HepG2 (cell line): ENCODE measurements around the gene DCAKD. TPM values are rescaled to one million over a fixed set of nuclear protein-coding genes. Genes with fewer than 3 reads are reported as not detected.
A peak's percentile ranks its signal among the peaks of the same experiment; 100 is the strongest.

Experiments
- ETV6 ChIP-seq: sonication (generic); formaldehyde crosslinking; conservative IDR thresholded peaks from 2 replicates; pipeline ENCODE4 v1.4.0; 2020; ENCODE audit warnings: missing genetic modification reagents
- FOXA1 ChIP-seq, 2 experiments: fragments of 450-650 bp in 1 of 2; sonication (generic) in 1 of 2; formaldehyde crosslinking in 1 of 2; IDR thresholded peaks; 2 replicates each; pipeline versions ENCODE4 v1.4.0 to v1.6.1; 2016 to 2020; ENCODE audit warnings: missing genetic modification reagents in 1 of 2
- HDAC2 ChIP-seq: sonication (generic); formaldehyde crosslinking; IDR thresholded peaks from 2 replicates; pipeline ENCODE4 v1.4.0; 2020; ENCODE audit warnings: missing genetic modification reagents
- HNRNPH1 ChIP-seq: fragments of 200-400 bp; formaldehyde crosslinking; optimal IDR thresholded peaks from 2 replicates; pipeline ENCODE3; 2017; ENCODE audit warnings: mild to moderate bottlenecking, low read depth, low read length
- HNRNPL ChIP-seq: fragments of 200-400 bp; formaldehyde crosslinking; IDR thresholded peaks from 2 replicates; pipeline ENCODE4 v1.6.1; 2017; ENCODE audit warnings: mild to moderate bottlenecking, low read depth, low read length
- IKZF4 ChIP-seq: sonication (generic); formaldehyde crosslinking; IDR thresholded peaks from 2 replicates; pipeline ENCODE4 v1.5.1; 2020; ENCODE audit warnings: borderline replicate concordance, mild to moderate bottlenecking, low read depth, missing genetic modification reagents; ENCODE audit errors: not compliant biosample characterization
- LRRFIP1 ChIP-seq: sonication (generic); formaldehyde crosslinking; conservative IDR thresholded peaks from 2 replicates; pipeline ENCODE4 v1.4.0; 2020; ENCODE audit warnings: missing genetic modification reagents
- MAF1 ChIP-seq: sonication (generic); formaldehyde crosslinking; IDR thresholded peaks from 2 replicates; pipeline ENCODE4 v1.5.0; 2020; ENCODE audit warnings: missing genetic modification reagents, borderline replicate concordance
- MTERF4 ChIP-seq: sonication (generic); formaldehyde crosslinking; IDR thresholded peaks from 2 replicates; pipeline ENCODE4 v1.8.0; 2023; ENCODE audit warnings: mild to moderate bottlenecking, missing genetic modification reagents
- SP140L ChIP-seq: sonication (generic); formaldehyde crosslinking; IDR thresholded peaks from 2 replicates; pipeline ENCODE4 v1.4.0; 2020; ENCODE audit warnings: missing genetic modification reagents, borderline replicate concordance
- SP5 ChIP-seq: IDR thresholded peaks from 2 replicates; pipeline ENCODE4 v1.6.1; 2016; ENCODE audit warnings: low read depth, borderline replicate concordance
- SPEN ChIP-seq: sonication (generic); formaldehyde crosslinking; IDR thresholded peaks from 2 replicates; pipeline ENCODE4 v1.5.1; 2020; ENCODE audit warnings: low read depth, mild to moderate bottlenecking, missing genetic modification reagents
- STAG1 ChIP-seq: sonication (generic); formaldehyde crosslinking; IDR thresholded peaks from 2 replicates; pipeline ENCODE4 v1.4.0; 2020; ENCODE audit warnings: missing genetic modification reagents
- TEAD3 ChIP-seq: optimal IDR thresholded peaks from 2 replicates; pipeline ENCODE3; 2016; ENCODE audit warnings: borderline replicate concordance
- TEF ChIP-seq: sonication (generic); formaldehyde crosslinking; IDR thresholded peaks from 2 replicates; pipeline ENCODE4 v1.5.0; 2020; ENCODE audit warnings: missing genetic modification reagents
- UBTF ChIP-seq: sonication (generic); formaldehyde crosslinking; IDR thresholded peaks from 2 replicates; pipeline ENCODE4 v1.4.0; 2020; ENCODE audit warnings: mild to moderate bottlenecking, missing genetic modification reagents
- ZBTB8A ChIP-seq: sonication (generic); formaldehyde crosslinking; IDR thresholded peaks from 2 replicates; pipeline ENCODE4 v1.4.0; 2020; ENCODE audit warnings: mild to moderate bottlenecking, low read depth, missing genetic modification reagents, borderline replicate concordance
- ZFP90 ChIP-seq: sonication (generic); formaldehyde crosslinking; IDR thresholded peaks from 2 replicates; pipeline ENCODE4 v1.8.0; 2022; ENCODE audit warnings: missing genetic modification reagents, mild to moderate bottlenecking, inconsistent platforms, borderline replicate concordance
- ZMYM4 ChIP-seq: sonication (generic); formaldehyde crosslinking; IDR thresholded peaks from 2 replicates; pipeline ENCODE4 v1.8.1; 2023; ENCODE audit warnings: mild to moderate bottlenecking, missing genetic modification reagents
- ZNF512 ChIP-seq: sonication (generic); formaldehyde crosslinking; IDR thresholded peaks from 2 replicates; pipeline ENCODE4 v1.4.0; 2020; ENCODE audit warnings: mild to moderate bottlenecking, missing genetic modification reagents
- ZNF709 ChIP-seq: sonication (generic); formaldehyde crosslinking; IDR thresholded peaks from 2 replicates; pipeline ENCODE4 v1.5.0; 2020; ENCODE audit warnings: mild to moderate bottlenecking, missing genetic modification reagents
- ZNF768 ChIP-seq: sonication (generic); formaldehyde crosslinking; IDR thresholded peaks from 2 replicates; pipeline ENCODE4 v1.4.0; 2020; ENCODE audit warnings: missing genetic modification reagents
- ZNF878 ChIP-seq: sonication (generic); formaldehyde crosslinking; IDR thresholded peaks from 2 replicates; pipeline ENCODE4 v1.8.1; 2023; ENCODE audit warnings: mild to moderate bottlenecking, missing genetic modification reagents, moderate library complexity
- polyA plus RNA-seq, 8 experiments: library from polyadenylated mRNA; depleted of rRNA in 3 of 8; stranded (reverse) in 7 of 8; unstranded in 1 of 8; fragments of >200 nt; fragmentation: Illumina TruSeq in 4 of 8; extraction: Trizol in 4 of 8; gene quantifications; 2 replicates each; pipeline versions ENCODE4 v1.2.1 to v1.2.3, GENCODE V29; 2011 to 2016; ENCODE audit warnings: low read depth in 4 of 8, missing spikeins in 1 of 8, mixed read lengths in 1 of 8; ENCODE audit not compliant: insufficient read depth in 1 of 8
- total RNA-seq, 5 experiments: library from RNA; depleted of rRNA; stranded (reverse); fragments of >200 nt; fragmentation: Illumina TruSeq; extraction: Trizol; gene quantifications; 2 replicates each; pipeline ENCODE4 v1.2.3, GENCODE V29; 2016; ENCODE audit warnings: low read depth in 1 of 5

Gene DCAKD
- total and polyA plus RNA-seq, 2 of the 13 experiments (the other 11 are each of a cell fraction or from before 2014, with no cell fraction given), result 25.9 to 29.2 TPM

- TF ChIP-seq ZBTB8A (CRISPR knock-in tag), result no peak
- no peak for TF ChIP-seq SP5
- no peak for TF ChIP-seq MAF1 (CRISPR knock-in tag)
- TF ChIP-seq SP140L, result no peak
- TF ChIP-seq STAG1, result peak; percentile 59
- no peak for TF ChIP-seq FOXA1 (IDR thresholded peaks at IDR 0.05)
- TF ChIP-seq FOXA1 (CRISPR knock-in tag; IDR thresholded peaks at IDR 0.05), result no peak
- no peak for TF ChIP-seq HNRNPL
- TF ChIP-seq IKZF4 (CRISPR knock-in tag), result no peak
- no peak for TF ChIP-seq ZNF709
- no peak for TF ChIP-seq UBTF (CRISPR knock-in tag)
- no peak for TF ChIP-seq LRRFIP1 (CRISPR knock-in tag)
- 0 out of 2 replicates have a peak, but pooled peaks have one; percentile 21 for TF ChIP-seq HDAC2 (CRISPR knock-in tag)
- no peak for TF ChIP-seq SPEN (CRISPR knock-in tag)
- TF ChIP-seq ZFP90 (CRISPR knock-in tag), result no peak
- TF ChIP-seq ZMYM4 (CRISPR knock-in tag), result no peak
- TF ChIP-seq MTERF4 (CRISPR knock-in tag), result no peak
- no peak for TF ChIP-seq TEF
- no peak for TF ChIP-seq ZNF878
- TF ChIP-seq HNRNPH1, result no peak
- peak; percentile 36 for TF ChIP-seq TEAD3 (CRISPR knock-in tag)
- 0 out of 2 replicates have a peak, but pooled peaks have one; percentile 24 for TF ChIP-seq ETV6 (CRISPR knock-in tag)
- no peak for TF ChIP-seq ZNF768
- TF ChIP-seq ZNF512 (CRISPR knock-in tag), result no peak
Measured at GRCh38 chr17:45016823-45017222, 34.6 kb downstream of the DCAKD start (continued).
